ENCODE results near the gene NRP1.

NRP1 gene

GRCh38 chr10:33358016-33358415 is 23.5 kb upstream of the NRP1 start:
- no peak for DNase-seq
- no peak for ATAC-seq
- Mint-ChIP-seq H3K27ac (no peak overlapping the region), H3K9me3 (peaks cover 8 to 12% of the 10 kb centered on the region in 2 donors), H3K4me1 (no peaks in the 10 kb centered on the region), H3K27me3 (peaks cover 6% of the 10 kb centered on the region), H3K4me3 (no peak overlapping the region)

GRCh38 chr10:33355274-33355673 is 20.8 kb upstream of the NRP1 start:
- Mint-ChIP-seq H3K4me3 (no peak overlapping the region), H3K27me3 (peaks cover 6% of the 10 kb centered on the region), H3K27ac (no peak overlapping the region), H3K4me1 (no peaks in the 10 kb centered on the region), H3K9me3 (peaks cover 8 to 9% of the 10 kb centered on the region in 2 donors)
- DNase-seq = no peak
- ATAC-seq = no peak

DNA sequence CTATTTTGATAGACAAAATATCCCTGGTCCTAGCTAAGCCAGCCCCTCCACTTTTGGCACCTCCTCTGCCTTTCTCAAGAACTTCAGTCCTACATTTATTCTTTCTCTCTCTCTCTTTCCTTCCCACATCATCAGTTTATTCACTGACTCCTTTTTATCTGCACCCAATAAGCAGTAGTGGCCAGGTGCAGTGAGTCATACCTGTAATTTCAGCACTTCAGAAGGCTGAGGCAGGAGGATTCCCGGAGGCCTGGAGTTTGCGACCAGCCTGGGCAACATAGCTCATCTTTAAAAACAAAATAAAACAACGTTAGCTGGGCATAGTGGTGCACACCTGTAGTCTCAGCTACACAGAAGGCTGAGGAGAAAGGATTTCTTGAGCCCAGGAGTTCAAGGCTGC is 19.4 kb upstream of the NRP1 start:
- ATAC-seq = no peak
- no peak overlapping the region for H3K4me3 Mint-ChIP-seq
- DNase-seq = no peak
- no peak overlapping the region for H3K27ac Mint-ChIP-seq
- H3K27me3 Mint-ChIP-seq = no peaks in the 10 kb centered on the region
- H3K4me1 Mint-ChIP-seq = no peaks in the 10 kb centered on the region
- no peaks in the 10 kb centered on the region for H3K9me3 Mint-ChIP-seq

- DNase-seq = no peak
- ATAC-seq = no peak
- Mint-ChIP-seq H3K4me3 (no peak overlapping the region), H3K27ac (no peak overlapping the region), H3K27me3 (peaks cover under 1% of the 10 kb centered on the region), H3K4me1 (no peaks in the 10 kb centered on the region), H3K9me3 (no peaks in the 10 kb centered on the region)
These were observed 18.9 kb upstream of the NRP1 start for GRCh38 chr10:33353334-33353733.

GRCh38 chr10:33352615-33353014 is 18.1 kb upstream of the NRP1 start:
- ATAC-seq (no peak), DNase-seq (no peak)
- Mint-ChIP-seq H3K27me3 (peaks cover 7% of the 10 kb centered on the region), H3K9me3 (no peaks in the 10 kb centered on the region), H3K27ac (no peak overlapping the region), H3K4me3 (no peak overlapping the region), H3K4me1 (no peaks in the 10 kb centered on the region)

DNA sequence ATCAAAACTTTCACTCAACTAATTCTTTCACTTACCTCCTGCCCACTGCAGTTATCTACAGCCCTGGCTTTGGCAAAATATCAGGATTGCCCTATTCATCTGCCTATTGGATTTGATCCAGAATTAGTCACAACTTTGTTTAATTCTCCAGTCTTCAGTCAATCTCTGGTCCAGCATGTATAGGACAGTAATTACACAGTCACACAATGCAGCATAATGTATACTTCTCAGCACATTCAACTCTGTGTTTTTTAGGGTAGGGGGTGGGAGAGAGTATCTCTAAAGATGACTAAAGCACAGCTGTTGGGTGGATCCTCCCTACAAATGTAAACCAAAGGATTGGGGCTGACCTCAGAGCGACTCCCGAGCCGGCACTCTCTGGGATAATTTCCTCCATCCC is 17.7 kb upstream of the NRP1 start:
- H3K27me3 Mint-ChIP-seq = peaks cover 12% of the 10 kb centered on the region
- no peak for ATAC-seq
- no peaks in the 10 kb centered on the region for H3K4me1 Mint-ChIP-seq
- H3K9me3 Mint-ChIP-seq = no peaks in the 10 kb centered on the region
- no peak overlapping the region for H3K27ac Mint-ChIP-seq
- DNase-seq = no peak
- H3K4me3 Mint-ChIP-seq = no peak overlapping the region

DNA sequence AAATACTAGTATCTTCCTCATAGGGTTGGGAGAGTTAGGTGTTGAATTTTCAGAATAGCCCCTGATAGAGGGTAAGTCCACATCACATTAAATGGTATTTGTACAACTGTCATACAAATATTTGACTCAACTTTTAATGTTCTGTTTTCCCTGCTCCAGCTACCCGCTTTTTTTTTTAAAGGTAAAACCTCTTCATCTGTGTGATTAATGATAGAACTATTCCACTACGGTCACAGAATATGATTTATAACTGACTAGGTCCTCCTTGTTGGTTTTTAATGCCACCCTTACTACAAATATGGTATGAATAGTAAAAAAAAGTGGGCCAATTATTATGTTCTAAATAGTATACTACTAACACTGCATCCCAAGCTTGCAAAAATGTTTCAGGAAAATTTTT is 15.6 kb upstream of the NRP1 start:
- Mint-ChIP-seq H3K27me3 (peaks cover 32% of the 10 kb centered on the region), H3K4me3 (no peak overlapping the region), H3K4me1 (no peaks in the 10 kb centered on the region), H3K9me3 (no peaks in the 10 kb centered on the region), H3K27ac (no peak overlapping the region)
- no peak for DNase-seq
- ATAC-seq = no peak

DNA sequence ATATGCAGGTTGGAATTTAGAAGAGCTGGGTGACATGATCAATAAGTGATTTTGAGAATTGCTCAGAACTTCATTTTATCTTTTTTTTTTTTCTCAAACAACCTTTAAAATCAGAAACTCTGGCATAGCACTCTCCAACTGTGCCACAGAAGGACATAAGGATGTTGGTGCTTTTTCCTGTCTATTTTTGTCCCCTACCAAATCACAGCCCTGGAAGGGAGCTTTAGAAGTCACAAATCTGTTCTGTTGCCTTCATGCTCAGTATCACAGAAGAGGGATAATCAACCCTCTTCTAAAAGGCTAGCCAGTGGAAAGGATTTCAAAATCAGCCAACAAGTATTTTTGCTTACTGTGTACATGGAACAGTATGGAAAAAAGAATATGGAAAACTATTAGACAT is 14.8 kb upstream of the NRP1 start:
- ATAC-seq (no peak), DNase-seq (no peak)
- Mint-ChIP-seq H3K27me3 (peaks cover 40% of the 10 kb centered on the region), H3K27ac (no peak overlapping the region), H3K9me3 (no peaks in the 10 kb centered on the region), H3K4me3 (no peak overlapping the region), H3K4me1 (no peaks in the 10 kb centered on the region)

- DNase-seq (no peak), ATAC-seq (no peak)
- H3K27ac Mint-ChIP-seq = no peak overlapping the region
- H3K9me3 Mint-ChIP-seq = no peaks in the 10 kb centered on the region
- H3K27me3 Mint-ChIP-seq = peaks cover 57% of the 10 kb centered on the region
- no peak overlapping the region for H3K4me3 Mint-ChIP-seq
- no peaks in the 10 kb centered on the region for H3K4me1 Mint-ChIP-seq
These were observed 12.7 kb upstream of the NRP1 start for GRCh38 chr10:33347211-33347610.

- DNase-seq (no peak), ATAC-seq (no peak)
- H3K27me3 Mint-ChIP-seq = peaks cover 57% of the 10 kb centered on the region
- H3K9me3 Mint-ChIP-seq = no peaks in the 10 kb centered on the region
- H3K4me1 Mint-ChIP-seq = no peaks in the 10 kb centered on the region
- H3K27ac Mint-ChIP-seq = no peak overlapping the region
- no peak overlapping the region for H3K4me3 Mint-ChIP-seq
These were observed 10.8 kb upstream of the NRP1 start for GRCh38 chr10:33345236-33345635.

GRCh38 chr10:33344676-33345075 is 10.2 kb upstream of the NRP1 start:
- H3K4me3 Mint-ChIP-seq = no peak overlapping the region
- H3K27me3 Mint-ChIP-seq = peaks cover 59% of the 10 kb centered on the region
- no peak overlapping the region for H3K27ac Mint-ChIP-seq
- ATAC-seq (no peak), DNase-seq (no peak)
- no peaks in the 10 kb centered on the region for H3K9me3 Mint-ChIP-seq
- no peaks in the 10 kb centered on the region for H3K4me1 Mint-ChIP-seq

DNA sequence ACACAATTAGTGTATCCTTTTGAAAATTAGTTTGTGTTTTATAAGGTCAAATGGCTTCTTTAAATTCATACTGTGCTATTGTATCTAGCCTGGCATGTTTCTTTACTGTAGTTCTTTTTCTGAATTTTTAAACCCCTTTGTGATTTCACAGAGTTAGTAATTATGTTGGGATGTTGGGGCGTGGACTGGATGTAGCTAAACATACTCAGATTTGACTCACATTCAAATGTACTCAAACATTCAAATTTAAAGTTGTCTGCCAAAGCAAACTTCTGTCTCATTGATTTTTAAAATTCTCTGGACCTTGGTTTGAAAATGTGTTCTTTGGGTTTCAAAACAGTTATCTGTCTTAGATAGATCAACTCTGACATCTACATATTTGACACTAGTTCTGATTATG is 7.2 kb upstream of the NRP1 start:
- ATAC-seq (no peak), DNase-seq (no peak)
- Mint-ChIP-seq H3K4me3 (no peak overlapping the region), H3K4me1 (no peaks in the 10 kb centered on the region), H3K27ac (peak overlapping the region in 1 of 2 donors; percentile 33), H3K27me3 (peaks cover 68% of the 10 kb centered on the region), H3K9me3 (no peaks in the 10 kb centered on the region)

DNA sequence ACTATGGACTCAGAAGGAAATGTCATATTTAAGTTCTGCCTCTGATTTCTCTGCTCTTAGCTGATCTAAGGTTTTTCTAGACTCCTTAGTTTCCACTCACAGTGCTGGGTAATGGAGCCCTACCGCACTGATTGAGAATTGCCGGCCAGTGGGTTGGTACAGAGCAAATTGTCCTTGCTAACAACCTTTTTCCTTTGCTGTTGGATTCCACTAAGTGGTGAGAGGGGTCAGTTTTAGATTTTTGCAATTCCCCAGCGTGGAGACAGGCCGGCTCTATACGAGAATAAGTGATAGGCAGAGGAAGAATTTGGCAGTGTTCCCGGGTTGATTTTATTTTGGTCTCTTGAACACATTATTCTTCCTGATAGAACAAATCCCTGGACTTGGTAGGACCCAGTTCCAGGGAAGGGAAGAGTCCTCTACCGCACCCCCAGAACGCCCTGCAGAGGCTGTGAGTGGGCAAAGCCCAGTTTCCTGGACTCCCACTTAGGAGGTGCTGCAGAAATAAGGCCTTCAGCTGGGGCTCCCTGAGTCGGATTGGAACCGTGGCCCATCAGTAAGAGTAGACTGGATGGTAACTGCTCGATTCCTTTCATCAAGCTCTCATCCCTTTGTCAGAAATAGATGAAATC is 3.0 kb upstream of the NRP1 start:
- DNase-seq (no peak), ATAC-seq (no peak)
- H3K4me3 Mint-ChIP-seq = peak overlapping the region in 1 of 2 donors; percentile 66
- H3K27ac Mint-ChIP-seq = no peak overlapping the region
- H3K4me1 Mint-ChIP-seq = peaks cover 31% of the 10 kb centered on the region
- H3K9me3 Mint-ChIP-seq = no peaks in the 10 kb centered on the region
- H3K27me3 Mint-ChIP-seq = peaks cover 71% of the 10 kb centered on the region

DNA sequence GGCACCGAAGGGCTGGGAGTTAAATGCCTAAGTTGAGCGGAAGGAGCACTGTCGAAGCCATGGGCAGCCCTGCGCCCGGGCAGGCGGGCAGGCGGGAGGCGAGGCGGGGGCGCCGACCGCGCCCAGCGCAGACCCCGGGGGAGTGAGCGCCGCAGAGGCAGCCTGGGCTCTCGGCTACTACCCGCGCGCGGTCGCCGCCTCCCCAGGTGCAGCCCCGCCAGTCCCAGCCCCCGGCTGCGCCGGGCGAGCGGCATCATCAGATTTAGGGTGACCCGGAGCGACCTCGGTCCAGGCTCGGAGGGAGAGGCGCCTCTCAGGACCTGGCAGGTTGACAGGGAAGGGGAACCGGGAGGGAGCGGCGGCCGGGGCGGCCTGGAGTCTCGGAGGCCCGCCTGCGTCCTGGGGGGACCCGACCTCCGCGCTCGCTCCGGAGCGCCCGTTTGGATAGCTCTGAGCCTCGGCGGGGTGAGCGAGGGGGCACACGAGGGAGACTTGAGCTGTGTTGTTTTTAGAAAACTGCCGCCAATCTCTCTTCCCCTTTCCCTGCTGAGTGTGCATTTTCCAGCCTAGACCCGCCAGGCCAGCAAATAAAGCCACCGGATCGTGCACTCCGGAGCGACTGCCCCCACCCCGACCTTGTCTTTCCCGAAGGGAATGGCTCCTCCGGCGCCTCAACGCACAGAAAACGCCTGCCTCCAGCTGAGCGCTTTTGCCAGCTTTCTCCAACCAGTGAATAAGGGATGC is 2.3 kb upstream of the NRP1 start:
- H3K27me3 Mint-ChIP-seq = peaks cover 76% of the 10 kb centered on the region
- H3K27ac Mint-ChIP-seq = no peak overlapping the region
- H3K4me3 Mint-ChIP-seq = peak overlapping the region in 1 of 2 donors; percentile 87
- H3K4me1 Mint-ChIP-seq = peaks cover 31% of the 10 kb centered on the region
- ATAC-seq (peak; percentile 19), DNase-seq (peak in 1 of 2 donors; percentile 9)
- no peaks in the 10 kb centered on the region for H3K9me3 Mint-ChIP-seq

DNA sequence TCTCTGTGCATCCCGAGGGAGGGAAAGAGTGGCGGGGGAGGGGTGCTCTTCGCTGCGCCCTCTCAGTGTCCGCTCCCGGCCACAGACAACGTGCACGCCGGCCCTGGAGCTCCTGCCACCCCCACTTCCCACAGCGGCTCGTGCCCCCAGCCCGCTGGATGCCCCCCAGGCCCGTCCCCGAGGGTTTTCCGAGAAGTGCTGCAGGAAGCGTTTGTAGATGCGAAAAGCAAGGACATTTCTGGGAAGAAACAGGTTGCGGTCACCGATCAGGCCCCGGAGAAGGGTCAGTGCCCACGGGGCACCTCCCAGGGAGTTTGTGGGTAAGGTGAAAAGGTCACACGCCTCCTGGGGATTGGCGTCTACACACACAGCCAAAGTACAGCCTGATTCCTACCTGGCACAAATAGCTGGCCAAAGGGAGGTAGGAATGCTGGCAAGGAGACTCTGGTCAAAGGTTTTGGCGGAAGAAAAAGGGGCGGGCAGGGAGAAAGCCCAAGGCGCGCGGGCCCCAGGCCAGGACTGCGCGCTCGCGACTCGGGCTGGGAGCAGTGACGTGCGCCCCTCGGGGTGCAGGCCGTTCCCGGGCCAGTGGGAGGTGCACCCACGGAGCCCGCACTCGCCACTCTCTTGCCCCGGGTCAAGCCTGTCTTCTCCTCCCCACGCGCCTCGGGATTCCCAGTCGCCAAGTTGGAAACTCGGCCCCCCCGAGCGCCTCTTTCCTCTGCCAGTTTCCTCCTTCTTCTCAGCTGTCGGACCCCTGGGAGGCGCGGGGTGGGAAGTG is 1.5 kb upstream of the NRP1 start:
- DNase-seq = peak in 1 of 2 donors; percentile 9
- H3K9me3 Mint-ChIP-seq = no peaks in the 10 kb centered on the region
- peaks cover 84% of the 10 kb centered on the region for H3K27me3 Mint-ChIP-seq
- H3K4me1 Mint-ChIP-seq = peaks cover 35% of the 10 kb centered on the region
- H3K27ac Mint-ChIP-seq = no peak overlapping the region
- peak overlapping the region; percentile 38 to 87 for H3K4me3 Mint-ChIP-seq
- ATAC-seq = no peak

GRCh38 chr10:33335551-33335800 is 1.0 kb upstream of the NRP1 start:
- peaks cover 40% of the 10 kb centered on the region for H3K4me1 Mint-ChIP-seq
- DNase-seq = no peak
- peaks cover 89% of the 10 kb centered on the region for H3K27me3 Mint-ChIP-seq
- peak overlapping the region in 1 of 2 donors; percentile 87 for H3K4me3 Mint-ChIP-seq
- H3K9me3 Mint-ChIP-seq = no peaks in the 10 kb centered on the region
- no peak overlapping the region for H3K27ac Mint-ChIP-seq
- ATAC-seq = no peak

Measured in stimulated activated naive CD8-positive, alpha-beta T cell treated with anti-CD3 and anti-CD28 coated beads, Interleukin-15, amount 100 ng/mL, for 72 hours (primary cell).